ENCODE measurements around the gene GALNT2. TPM values are rescaled to one million over a fixed set of nuclear protein-coding genes. Genes with fewer than 3 reads are reported as not detected.

GALNT2 gene
- total and polyA plus RNA-seq, 2 experiments from 2014 or later, result 96.7 to 143 TPM

GRCh38 chr1:230278871-230279582 is 212.0 kb downstream of the GALNT2 start:
- Histone ChIP-seq H3K36me3 (replicated peaks; ENCODE audit: insufficient read depth, low read depth) (no peaks in the 10 kb centered on the region), H4K20me1 (ENCODE audit: insufficient read depth, poor library complexity, severe bottlenecking) (no peaks in the 10 kb centered on the region), H3K27ac (no peak overlapping the region), H3K27me3 (no peaks in the 10 kb centered on the region), H3K9me2 (replicated peaks; ENCODE audit: insufficient read depth) (no peaks in the 10 kb centered on the region), H3K9me3 (ENCODE audit: low read depth) (no peaks in the 10 kb centered on the region), H3K4me1 (ENCODE audit: insufficient read depth) (peaks cover 5% of the 10 kb centered on the region), H3K4me2 (no peak overlapping the region), H3K79me2 (no peaks in the 10 kb centered on the region), H3K4me3 (no peak overlapping the region), H2AFZ (no peak overlapping the region)
- no peak for DNase-seq (ENCODE audit: low spot score)
- TF ChIP-seq EZH2 (IDR thresholded peaks at IDR 0.05; ENCODE audit: borderline replicate concordance), result no peak
- no peak for TF ChIP-seq EZH2phosphoT487 (IDR thresholded peaks at IDR 0.05; ENCODE audit: low read depth, severe bottlenecking, unreplicated experiment)
- TF ChIP-seq, protein P1, sequence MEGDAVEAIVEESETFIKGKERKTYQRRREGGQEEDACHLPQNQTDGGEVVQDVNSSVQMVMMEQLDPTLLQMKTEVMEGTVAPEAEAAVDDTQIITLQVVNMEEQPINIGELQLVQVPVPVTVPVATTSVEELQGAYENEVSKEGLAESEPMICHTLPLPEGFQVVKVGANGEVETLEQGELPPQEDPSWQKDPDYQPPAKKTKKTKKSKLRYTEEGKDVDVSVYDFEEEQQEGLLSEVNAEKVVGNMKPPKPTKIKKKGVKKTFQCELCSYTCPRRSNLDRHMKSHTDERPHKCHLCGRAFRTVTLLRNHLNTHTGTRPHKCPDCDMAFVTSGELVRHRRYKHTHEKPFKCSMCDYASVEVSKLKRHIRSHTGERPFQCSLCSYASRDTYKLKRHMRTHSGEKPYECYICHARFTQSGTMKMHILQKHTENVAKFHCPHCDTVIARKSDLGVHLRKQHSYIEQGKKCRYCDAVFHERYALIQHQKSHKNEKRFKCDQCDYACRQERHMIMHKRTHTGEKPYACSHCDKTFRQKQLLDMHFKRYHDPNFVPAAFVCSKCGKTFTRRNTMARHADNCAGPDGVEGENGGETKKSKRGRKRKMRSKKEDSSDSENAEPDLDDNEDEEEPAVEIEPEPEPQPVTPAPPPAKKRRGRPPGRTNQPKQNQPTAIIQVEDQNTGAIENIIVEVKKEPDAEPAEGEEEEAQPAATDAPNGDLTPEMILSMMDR (IDR thresholded peaks at IDR 0.05; ENCODE audit: poor library complexity), result no peak
- 94% methylated on average over 20 of the region's 20 CpGs for WGBS (ENCODE audit: low lambda C conversion rate, missing lambda C conversion rate)

- peaks cover 5% of the 10 kb centered on the region for H3K4me1 ChIP-seq (ENCODE audit: insufficient read depth)
- no peak for DNase-seq (ENCODE audit: low spot score)
- H3K9me3 ChIP-seq (ENCODE audit: low read depth), result no peaks in the 10 kb centered on the region
- WGBS (ENCODE audit: low lambda C conversion rate, missing lambda C conversion rate), result 96% methylated on average over 24 of the region's 24 CpGs
- H4K20me1 ChIP-seq (ENCODE audit: insufficient read depth, poor library complexity, severe bottlenecking), result no peaks in the 10 kb centered on the region
- H3K9me2 ChIP-seq (replicated peaks; ENCODE audit: insufficient read depth), result no peaks in the 10 kb centered on the region
- no peak overlapping the region for H3K4me2 ChIP-seq
- H2AFZ ChIP-seq, result no peak overlapping the region
- no peak overlapping the region for H3K27ac ChIP-seq
- H3K36me3 ChIP-seq (replicated peaks; ENCODE audit: insufficient read depth, low read depth), result no peaks in the 10 kb centered on the region
- no peaks in the 10 kb centered on the region for H3K79me2 ChIP-seq
- no peaks in the 10 kb centered on the region for H3K27me3 ChIP-seq
- TF ChIP-seq EZH2 (IDR thresholded peaks at IDR 0.05; ENCODE audit: borderline replicate concordance), result no peak
- no peak overlapping the region for H3K4me3 ChIP-seq
Observed at GRCh38 chr1:230279583-230279945, 212.5 kb downstream of the GALNT2 start.

DNA sequence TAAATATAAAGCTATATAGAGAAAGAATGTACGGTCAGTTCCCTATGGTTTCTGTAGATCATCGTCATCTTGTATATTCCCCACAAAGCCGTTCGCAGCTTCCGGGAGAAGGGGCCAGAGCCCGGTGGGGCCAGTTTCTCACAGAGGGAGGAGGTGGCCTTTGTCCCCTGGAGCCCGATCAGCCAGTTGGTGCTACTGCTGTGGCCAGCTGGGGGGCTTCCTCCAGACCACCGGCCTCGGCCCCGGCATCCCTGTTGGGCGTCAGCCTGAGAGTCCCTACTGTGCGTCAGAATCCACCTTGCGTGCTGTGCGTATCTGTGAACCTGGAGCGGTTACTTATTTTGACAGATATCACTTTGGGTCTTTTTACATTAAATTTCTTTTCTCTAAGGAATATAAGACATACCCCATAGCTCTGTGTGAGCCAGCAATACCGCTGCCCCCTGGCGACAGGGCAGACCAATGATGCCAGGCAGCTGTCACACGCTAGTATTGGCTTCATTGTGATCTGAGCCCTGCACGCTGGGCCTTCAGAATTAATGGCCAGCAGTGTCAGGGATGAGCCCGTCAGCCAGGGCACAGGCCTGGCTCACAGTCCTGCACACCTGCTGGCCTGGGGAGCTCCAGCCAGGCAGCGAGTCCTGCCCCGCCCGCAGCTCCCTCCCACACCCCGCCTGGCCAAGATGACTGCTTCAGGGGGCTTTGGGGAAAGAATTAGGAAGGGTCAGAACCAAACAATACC is 213.2 kb downstream of the GALNT2 start:
- no peaks in the 10 kb centered on the region for H3K79me2 ChIP-seq
- H3K36me3 ChIP-seq (replicated peaks; ENCODE audit: insufficient read depth, low read depth), result no peaks in the 10 kb centered on the region
- H3K4me1 ChIP-seq (ENCODE audit: insufficient read depth), result peaks cover 5% of the 10 kb centered on the region
- H3K9me2 ChIP-seq (replicated peaks; ENCODE audit: insufficient read depth), result no peaks in the 10 kb centered on the region
- no peaks in the 10 kb centered on the region for H4K20me1 ChIP-seq (ENCODE audit: insufficient read depth, poor library complexity, severe bottlenecking)
- H3K9me3 ChIP-seq (ENCODE audit: low read depth), result no peaks in the 10 kb centered on the region
- H3K27me3 ChIP-seq, result no peaks in the 10 kb centered on the region
- H3K4me2 ChIP-seq, result no peak overlapping the region
- WGBS (ENCODE audit: low lambda C conversion rate, missing lambda C conversion rate), result 92% methylated on average over 24 of the region's 24 CpGs
- DNase-seq (ENCODE audit: low spot score), result no peak
- TF ChIP-seq EZH2phosphoT487 (IDR thresholded peaks at IDR 0.05; ENCODE audit: low read depth, severe bottlenecking, unreplicated experiment), result no peak
- TF ChIP-seq EZH2 (IDR thresholded peaks at IDR 0.05; ENCODE audit: borderline replicate concordance), result no peak
- TF ChIP-seq, protein P1 (IDR thresholded peaks at IDR 0.05; ENCODE audit: poor library complexity), result no peak
- no peak overlapping the region for H2AFZ ChIP-seq
- H3K4me3 ChIP-seq, result no peak overlapping the region
- H3K27ac ChIP-seq, result no peak overlapping the region

GRCh38 chr1:230280906-230281413 is 213.9 kb downstream of the GALNT2 start:
- DNase-seq (ENCODE audit: low spot score), result no peak
- H3K4me2 ChIP-seq, result no peak overlapping the region
- no peaks in the 10 kb centered on the region for H3K9me3 ChIP-seq (ENCODE audit: low read depth)
- no peaks in the 10 kb centered on the region for H3K9me2 ChIP-seq (replicated peaks; ENCODE audit: insufficient read depth)
- WGBS (ENCODE audit: low lambda C conversion rate, missing lambda C conversion rate), result 95% methylated on average over 22 of the region's 23 CpGs
- no peaks in the 10 kb centered on the region for H3K27me3 ChIP-seq
- no peaks in the 10 kb centered on the region for H3K79me2 ChIP-seq
- no peak for TF ChIP-seq EZH2 (IDR thresholded peaks at IDR 0.05; ENCODE audit: borderline replicate concordance)
- TF ChIP-seq, protein P1 (IDR thresholded peaks at IDR 0.05; ENCODE audit: poor library complexity), result no peak
- TF ChIP-seq EZH2phosphoT487 (IDR thresholded peaks at IDR 0.05; ENCODE audit: low read depth, severe bottlenecking, unreplicated experiment), result no peak
- no peak overlapping the region for H3K4me3 ChIP-seq
- no peaks in the 10 kb centered on the region for H4K20me1 ChIP-seq (ENCODE audit: insufficient read depth, poor library complexity, severe bottlenecking)
- no peaks in the 10 kb centered on the region for H3K36me3 ChIP-seq (replicated peaks; ENCODE audit: insufficient read depth, low read depth)
- no peak overlapping the region for H3K27ac ChIP-seq
- H2AFZ ChIP-seq, result no peak overlapping the region
- peaks cover 5% of the 10 kb centered on the region for H3K4me1 ChIP-seq (ENCODE audit: insufficient read depth)
